GM18505 (cell line): ENCODE results near the gene SNX22.

ENCODE experiments used
- ATAC-seq: cut with Tn5 transposase; IDR thresholded peaks from one replicate; pipeline ENCODE4 v1.9.1; 2021; ENCODE audit not compliant: unreplicated experiment
- POLR2A ChIP-seq: IDR thresholded peaks from 4 replicates; pipeline ENCODE4 v1.6.1; 2011; ENCODE audit warnings: borderline replicate concordance; ENCODE audit not compliant: insufficient read depth, insufficient read length; ENCODE audit errors: extremely low read depth

SNX22 gene

DNA sequence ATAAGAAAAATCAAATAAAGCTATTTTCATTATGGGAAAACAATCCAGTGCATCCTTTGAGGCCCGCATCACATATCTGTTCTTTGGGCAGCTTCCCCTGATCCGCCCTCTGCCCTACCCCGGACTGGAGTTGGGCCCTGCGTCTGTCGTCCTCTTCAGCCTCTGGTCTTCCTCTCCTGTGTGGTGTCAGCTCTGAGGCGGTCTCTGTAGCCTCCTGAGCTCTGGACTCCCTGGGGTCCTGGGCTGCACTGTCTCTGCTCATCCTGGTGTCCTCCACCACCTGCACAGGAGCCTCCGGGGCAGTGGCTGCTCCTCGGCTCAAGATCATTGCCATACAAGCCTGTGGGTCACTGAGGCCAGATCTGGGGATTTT, 7.4 kb upstream of the SNX22 start:
- ATAC-seq, result no peak
- no peak for TF ChIP-seq POLR2A

DNA sequence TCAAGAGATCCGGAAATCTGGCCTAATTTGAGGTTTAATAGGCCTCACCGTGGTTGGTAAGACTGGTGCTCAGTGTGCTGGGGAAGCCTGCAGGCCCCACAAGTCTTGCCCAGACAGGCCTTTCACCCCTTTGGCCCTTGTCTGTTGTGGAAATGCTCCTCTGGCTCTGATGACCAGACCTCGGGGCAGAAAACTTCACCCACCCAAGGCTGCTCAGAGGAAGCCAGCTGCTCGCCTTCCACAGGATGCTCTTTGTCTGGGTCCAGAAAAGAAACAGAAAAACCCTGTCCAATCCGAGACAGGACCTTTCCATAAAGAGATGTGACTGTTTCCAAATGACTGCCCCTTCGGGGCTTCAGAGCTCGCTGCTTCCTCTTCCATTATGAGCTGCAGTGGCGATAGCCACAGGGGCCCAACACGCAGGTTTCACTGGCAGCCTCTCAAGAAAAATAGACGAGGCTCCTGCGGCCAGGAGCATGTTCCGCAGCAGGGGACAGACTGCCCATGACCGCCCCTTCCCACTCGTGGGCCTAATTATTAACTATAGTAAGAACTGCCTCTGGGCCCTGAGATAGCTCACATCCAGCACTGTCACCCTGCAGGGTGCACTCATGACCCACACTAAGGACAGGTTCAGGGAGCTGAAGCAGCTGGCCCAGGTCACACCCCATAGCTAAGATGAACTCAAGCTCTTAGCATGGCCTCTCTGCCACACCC, 6.8 kb upstream of the SNX22 start:
- TF ChIP-seq POLR2A, result peak; percentile 44
- peak; percentile 47 for ATAC-seq

DNA sequence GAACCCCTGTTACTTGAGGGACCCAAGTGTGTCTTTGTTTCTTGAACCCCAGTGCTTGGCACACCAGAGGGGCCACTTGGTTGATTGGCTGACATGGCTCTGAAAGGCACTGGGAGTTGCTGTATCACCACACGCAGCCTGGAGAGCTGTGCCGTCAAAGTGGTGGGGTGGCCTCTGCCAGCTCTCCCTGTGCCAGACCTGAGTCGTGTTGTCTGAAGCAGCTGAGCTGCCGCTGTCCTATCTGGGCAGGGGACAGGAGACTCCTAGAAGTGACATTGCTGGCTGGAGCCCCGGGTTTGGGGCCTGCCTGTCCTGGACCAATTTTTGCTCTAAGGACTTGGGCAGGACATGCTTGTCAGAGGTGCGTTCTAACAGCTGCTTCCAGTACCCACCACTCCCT, 5.5 kb upstream of the SNX22 start:
- no peak for TF ChIP-seq POLR2A
- no peak for ATAC-seq

DNA sequence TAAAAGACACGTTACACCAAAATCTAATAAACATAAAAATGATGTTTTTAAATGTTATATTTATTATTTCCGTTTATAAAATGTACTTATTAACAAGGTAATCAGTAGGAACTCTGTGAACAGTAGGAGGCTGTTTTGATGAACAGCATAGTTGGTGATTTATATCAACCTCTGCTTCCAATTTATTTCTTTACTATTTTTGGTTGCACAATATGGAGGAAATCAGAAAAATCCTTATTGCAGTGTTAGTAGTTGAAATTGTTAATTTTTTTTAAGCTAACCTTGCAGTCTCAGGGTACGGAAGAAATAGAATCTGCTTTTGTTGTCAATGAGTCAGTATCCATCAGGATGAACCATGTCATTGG, 5.0 kb upstream of the SNX22 start:
- no peak for TF ChIP-seq POLR2A
- no peak for ATAC-seq

DNA sequence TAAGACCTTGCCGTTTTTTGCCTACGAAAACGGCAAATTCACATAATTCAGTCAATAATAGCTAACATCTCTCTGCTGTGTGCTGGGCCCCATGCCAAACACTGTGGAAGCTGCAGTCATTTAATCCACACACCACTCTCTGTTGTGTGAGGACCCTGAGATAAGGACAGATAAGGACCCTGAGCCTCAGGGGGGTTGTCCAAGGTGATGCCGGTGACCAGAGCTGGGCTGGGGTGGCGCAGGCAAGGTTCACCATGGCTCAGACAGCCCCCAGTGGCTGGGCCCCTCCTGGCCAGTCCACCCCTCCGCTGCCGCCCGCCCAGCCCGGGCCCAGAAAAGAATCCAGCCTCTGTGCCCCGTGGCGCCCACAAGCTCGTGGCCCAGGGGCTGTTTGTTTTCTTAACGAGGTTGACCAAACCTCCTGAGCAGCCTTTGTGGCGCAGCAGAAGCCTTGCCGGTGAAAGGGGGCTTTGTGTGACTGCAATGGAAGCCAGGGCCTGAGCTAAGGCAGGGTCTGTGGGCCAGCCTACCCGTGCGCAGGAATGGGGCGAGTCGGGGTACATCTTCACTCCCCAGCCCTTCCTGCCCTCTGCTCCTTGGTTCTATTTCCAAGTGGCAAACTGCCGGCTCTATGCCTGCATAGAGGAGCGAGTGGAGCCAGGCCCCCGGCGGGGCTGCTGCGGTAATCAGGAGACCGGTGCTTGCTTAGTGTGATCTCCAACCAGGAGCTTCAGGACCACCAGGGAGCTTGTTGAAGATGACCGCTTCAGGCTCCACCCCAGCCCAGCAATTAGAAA, 4.4 kb upstream of the SNX22 start:
- ATAC-seq, result no peak
- no peak for TF ChIP-seq POLR2A

DNA sequence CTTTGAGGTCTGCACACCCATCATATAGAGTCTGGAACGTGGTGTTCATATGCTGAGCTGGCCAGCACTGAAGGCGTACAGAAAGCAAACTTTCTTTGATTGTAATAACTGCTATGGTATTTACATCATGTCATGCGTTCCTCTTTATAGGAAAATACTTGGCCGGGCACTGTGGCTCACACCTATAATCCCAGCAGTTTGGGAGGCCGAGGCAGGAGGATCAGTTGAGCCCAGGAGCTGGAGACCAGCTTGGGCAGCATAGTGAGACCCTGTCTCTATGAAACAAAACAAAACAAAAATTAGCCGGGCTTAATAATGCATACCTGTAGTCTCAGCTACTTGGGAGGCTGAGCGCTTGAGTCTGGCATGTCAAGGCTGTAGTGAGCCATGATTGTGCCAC, 3.4 kb upstream of the SNX22 start:
- ATAC-seq, result no peak
- no peak for TF ChIP-seq POLR2A

DNA sequence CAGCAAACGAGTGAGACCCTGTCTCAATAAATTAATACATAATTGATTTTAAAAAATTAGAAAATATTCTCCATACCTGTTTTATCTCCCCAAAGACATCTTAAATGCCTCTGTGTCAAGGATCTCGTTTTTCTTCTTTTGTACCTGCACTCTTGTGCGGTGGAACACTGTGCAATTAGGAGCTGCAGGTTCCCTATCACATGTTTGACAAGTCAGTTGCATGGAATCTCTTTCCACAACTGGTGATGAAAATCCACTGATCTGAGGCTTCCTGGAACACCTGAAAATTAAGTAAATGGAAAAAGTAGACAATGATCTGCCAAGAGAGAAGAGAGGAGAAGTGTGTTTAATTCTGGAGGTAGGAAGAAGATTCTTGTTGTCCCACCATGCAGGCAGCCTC, 3.0 kb upstream of the SNX22 start:
- ATAC-seq, result no peak
- no peak for TF ChIP-seq POLR2A

DNA sequence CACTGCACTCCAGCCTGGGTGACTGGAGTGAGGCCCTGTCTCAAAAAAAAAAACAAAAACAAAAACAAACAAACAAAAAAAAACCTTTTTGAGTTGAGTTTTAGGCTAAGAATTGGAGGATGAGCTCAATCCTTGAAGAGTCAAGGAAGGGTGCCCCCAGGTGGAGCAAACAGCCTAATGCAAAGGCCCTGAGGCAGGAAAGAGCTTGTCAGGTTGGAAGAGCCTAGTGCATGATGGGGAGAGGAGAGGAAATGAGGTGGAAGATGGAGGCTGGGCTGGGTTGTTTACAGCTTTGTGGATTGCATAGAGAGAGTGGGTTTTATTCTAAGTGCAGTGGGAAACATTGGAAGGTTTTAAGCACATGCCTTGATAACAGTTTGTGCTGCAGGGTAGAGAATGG, 2.1 kb upstream of the SNX22 start:
- no peak for ATAC-seq
- TF ChIP-seq POLR2A, result no peak

DNA sequence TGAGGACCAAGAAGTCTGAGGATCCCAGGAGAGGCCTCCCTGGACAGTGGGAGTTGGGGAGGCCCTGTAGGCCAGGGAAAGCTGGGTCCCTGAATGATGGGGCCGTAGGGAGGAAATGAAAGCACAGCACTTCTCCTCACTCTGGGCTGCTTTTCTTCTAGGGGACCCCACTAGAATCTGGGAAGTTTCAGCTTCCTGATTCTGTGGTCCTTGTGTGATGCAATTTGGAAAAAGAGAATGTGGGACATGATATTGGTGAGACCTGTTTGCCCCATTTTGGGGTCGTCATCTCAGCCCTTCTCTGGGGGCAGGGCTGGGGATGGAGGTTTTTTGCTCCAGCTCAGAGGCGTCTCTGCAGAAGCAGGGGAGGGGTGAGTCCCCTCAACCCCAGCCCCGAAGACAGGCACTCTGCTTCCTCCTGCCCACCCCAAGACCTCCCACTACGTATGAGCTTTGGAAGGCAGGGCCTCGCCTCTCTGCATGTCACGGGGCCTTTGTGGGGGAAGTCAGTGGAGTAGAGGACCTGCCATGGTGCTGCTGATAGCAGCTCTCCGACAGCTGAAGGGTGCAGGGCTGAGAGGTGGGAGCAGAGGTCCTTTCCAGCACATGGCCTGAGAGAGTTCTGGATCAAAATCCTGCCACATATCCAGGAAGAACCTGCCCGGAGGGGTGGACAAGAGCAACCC, 1.5 kb upstream of the SNX22 start:
- ATAC-seq, result no peak
- TF ChIP-seq POLR2A, result no peak

DNA sequence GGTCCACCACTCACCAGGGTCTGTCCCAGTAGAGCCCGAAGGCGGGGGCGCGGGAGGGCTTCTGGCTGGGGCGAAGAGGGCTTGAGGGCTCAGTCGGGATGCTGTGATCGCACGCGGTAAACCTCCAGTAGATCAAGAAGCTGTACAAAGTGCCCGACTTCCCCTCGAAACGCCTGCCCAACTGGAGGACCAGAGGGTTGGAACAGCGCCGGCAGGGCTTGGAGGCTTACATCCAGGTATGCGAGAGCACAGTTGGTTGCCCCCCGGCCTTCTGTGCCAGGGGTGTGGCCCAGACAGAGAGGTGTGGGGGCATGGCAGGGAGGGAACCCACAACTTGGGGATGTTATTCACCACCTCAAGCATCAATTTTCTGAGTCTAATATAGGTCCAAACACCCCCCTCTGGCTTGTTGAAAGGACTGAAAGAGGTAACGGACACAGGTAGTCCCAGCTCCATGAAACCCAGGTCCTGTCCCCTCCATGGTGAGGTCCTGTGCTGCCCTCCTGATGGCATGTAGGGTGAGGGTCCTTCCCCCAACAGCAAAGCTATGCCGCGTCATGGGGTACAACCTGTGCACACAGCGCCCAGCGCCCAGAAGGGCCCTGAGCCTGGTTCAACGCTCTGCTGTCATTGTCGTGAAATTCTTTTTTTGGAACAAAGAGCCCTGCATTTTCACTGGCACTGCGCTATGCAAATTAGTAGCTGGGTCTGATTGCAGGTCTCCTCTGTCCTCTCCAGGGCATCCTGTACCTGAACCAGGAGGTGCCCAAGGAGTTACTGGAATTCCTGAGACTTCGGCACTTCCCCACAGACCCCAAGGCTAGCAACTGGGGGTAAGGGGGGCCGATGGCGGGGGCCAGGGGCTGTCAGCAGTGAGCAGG, 1.2 kb downstream of the SNX22 start:
- TF ChIP-seq POLR2A, result no peak
- peak; percentile 14 for ATAC-seq

DNA sequence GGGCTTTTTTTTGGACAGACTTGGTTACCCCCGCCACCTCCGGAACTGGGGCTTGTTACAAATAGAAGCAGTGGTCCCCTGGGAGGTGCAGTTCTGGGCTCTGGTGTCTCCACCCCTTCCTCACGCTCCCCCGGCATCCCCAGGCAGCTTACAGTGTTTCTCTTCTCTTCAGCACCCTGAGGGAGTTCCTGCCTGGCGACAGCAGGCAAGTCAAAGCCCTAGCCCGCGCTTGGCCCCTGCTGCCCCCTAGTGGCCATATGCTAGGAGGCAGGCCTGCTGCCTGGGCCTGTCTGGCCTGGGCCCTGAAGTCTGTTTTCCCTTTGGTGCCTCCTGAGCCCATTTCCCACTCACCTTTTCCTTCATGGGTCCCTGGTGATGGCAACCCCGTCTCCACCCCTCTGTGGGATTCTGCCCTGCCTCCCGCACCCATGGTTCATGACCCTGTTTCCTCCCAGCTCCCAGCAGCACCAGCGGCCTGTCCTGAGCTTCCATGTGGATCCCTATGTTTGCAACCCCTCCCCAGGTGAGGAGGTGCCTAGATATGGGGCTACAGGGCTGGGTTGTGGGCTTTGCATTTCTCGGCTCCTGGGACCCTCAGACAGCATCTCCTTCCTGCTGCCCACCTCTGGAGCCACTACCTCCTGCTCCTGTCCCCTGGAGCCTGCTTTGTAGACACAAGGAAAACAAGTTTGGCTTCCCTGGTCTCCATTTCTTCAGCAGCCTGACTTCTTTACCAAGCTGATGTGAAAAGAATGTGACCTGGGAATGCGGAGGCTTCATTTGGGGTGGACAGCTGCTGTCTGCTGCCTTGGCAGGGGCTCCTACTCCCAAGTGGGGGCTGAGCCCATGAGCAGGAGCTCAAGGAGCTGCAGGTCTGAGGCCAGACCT, 2.2 kb downstream of the SNX22 start:
- peak; percentile 50 for TF ChIP-seq POLR2A

More for the DNA sequence above, 2.2 kb downstream of the SNX22 start:
- peak; percentile 48 for ATAC-seq
